ENCODE results near the gene CHST8. TPM values are rescaled to one million over a fixed set of nuclear protein-coding genes. Genes with fewer than 3 reads are reported as not detected.
A peak's percentile ranks its signal among the peaks of the same experiment; 100 is the strongest.

CHST8 gene
- polyA plus RNA-seq, 1 of the 3 experiments (the other 2 are of a cell fraction) = 0.05 TPM

DNA sequence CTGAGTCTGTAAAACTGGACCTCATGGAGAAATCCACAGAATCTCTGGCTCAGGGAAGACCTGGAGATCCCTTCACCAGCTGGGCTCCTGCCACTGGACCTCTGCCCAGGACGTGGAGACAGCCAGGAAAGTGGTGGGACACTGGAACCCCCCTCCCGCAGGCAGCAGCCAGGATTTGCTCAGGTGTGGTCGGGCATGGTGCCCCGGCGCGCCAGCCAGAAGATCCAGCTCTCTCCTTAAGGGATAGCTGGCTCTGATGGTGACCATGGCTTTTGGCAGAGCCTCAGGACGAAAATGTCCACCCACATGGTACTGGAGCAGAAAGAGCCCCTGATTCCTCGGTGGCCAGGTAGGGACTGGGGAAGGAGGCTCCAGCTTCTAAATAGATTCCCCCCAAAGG, 148.4 kb downstream of the CHST8 start:
- Histone ChIP-seq H3K36me3 (replicated peaks in 1 of 2; ENCODE audit: control insufficient read depth in 1 of 2, insufficient read depth in 2 of 2, low read length in 1 of 2) (no peaks in the 10 kb centered on the region), H3K79me2 (ENCODE audit: insufficient read depth) (no peaks in the 10 kb centered on the region), H4K20me1 (ENCODE audit: insufficient read depth) (no peaks in the 10 kb centered on the region), H3K9ac (no peak overlapping the region), H3K4me1 (ENCODE audit: control insufficient read depth in 1 of 2, insufficient read depth in 2 of 2, low read depth in 1 of 2, low read length in 1 of 2) (peaks cover 0 to 36% of the 10 kb centered on the region in 2 experiments; a peak in 1 of 4 replicates), H3K9me3 (no peaks in the 10 kb centered on the region), H3K27ac (ENCODE audit: low read depth in 2 of 2, low read length in 1 of 2) (no peak overlapping the region), H3K27me3 (ENCODE audit: insufficient read depth) (no peaks in the 10 kb centered on the region), H3K9me2 (no peaks in the 10 kb centered on the region), H3K4me3 (ENCODE audit: low read depth in 2 of 2, low read length in 1 of 2) (no peak overlapping the region), H2AFZ (ENCODE audit: low read depth) (no peak overlapping the region), H3K4me2 (no peak overlapping the region), H3F3A (replicated peaks; ENCODE audit: insufficient read depth) (no peaks in the 10 kb centered on the region)
- POLR2A ChIA-PET = interaction anchor here (1.2 kb wide), 1 partner anchor 356 kb away, joined by 3 read pairs; no protein-coding TSS in a partner anchor
- CTCF ChIA-PET = interaction anchor here (0.8 to 11.0 kb wide), 29 partner anchors 8 to 534 kb away, joined by 3 to 155 read pairs (median 8); partner anchors contain the start of gene PEPD
- TF ChIP-seq ELF1 (IDR thresholded peaks at IDR 0.05) (no peak), NRF1 (IDR thresholded peaks at IDR 0.05; ENCODE audit: low read depth, low read length) (no peak)
- WGBS (ENCODE audit: low lambda C conversion rate) = 21% methylated on average over 3 of the region's 8 CpGs
- no peak for DNase-seq

DNA sequence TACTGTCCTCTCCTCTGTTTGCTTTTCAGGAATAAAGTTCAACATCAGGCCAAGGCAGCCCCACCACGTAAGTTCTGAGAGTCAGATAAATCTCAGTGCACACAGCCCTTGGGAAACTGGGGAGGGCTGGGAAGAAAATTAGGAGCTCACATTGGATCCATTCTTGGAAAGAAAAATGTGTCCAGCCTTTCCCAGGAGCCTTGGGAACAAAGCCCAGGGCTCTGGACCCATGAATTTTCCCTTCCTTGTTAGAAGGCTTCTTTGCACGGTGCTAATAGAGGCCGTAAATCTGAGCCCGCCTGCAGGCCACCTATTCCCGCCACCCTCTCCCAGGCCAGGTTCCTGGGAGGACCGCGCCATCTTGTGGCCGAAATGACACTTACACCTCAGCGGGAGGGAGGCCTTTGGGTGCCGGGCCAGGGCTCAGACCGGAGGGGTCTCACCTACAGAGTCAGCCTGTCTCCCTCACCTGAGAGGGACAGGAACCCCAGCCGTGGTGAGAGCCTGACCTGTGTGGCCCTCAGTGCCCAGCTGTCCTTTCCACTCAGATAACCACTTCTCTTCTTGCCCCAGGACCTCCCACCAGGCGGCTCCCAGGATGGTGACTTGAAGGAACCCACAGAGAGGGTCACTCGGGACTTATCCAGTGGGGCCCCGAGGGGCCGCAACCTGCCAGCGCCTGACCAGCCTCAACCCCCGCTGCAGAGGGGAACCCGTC, 149.8 kb downstream of the CHST8 start:
- peak; percentile 92 for DNase-seq
- Histone ChIP-seq H4K20me1 (ENCODE audit: insufficient read depth) (no peaks in the 10 kb centered on the region), H3K4me2 (no peak overlapping the region), H3K79me2 (ENCODE audit: insufficient read depth) (no peaks in the 10 kb centered on the region), H3F3A (replicated peaks; ENCODE audit: insufficient read depth) (no peaks in the 10 kb centered on the region), H3K27ac (ENCODE audit: low read depth in 2 of 2, low read length in 1 of 2) (no peak overlapping the region), H3K36me3 (replicated peaks in 1 of 2; ENCODE audit: control insufficient read depth in 1 of 2, insufficient read depth in 2 of 2, low read length in 1 of 2) (no peaks in the 10 kb centered on the region), H3K4me3 (ENCODE audit: low read depth in 2 of 2, low read length in 1 of 2) (no peak overlapping the region; a peak in 1 of 4 replicates), H3K9me3 (no peaks in the 10 kb centered on the region), H3K4me1 (ENCODE audit: control insufficient read depth in 1 of 2, insufficient read depth in 2 of 2, low read depth in 1 of 2, low read length in 1 of 2) (peaks cover 0 to 32% of the 10 kb centered on the region in 2 experiments; a peak in 1 of 4 replicates), H2AFZ (ENCODE audit: low read depth) (no peak overlapping the region), H3K27me3 (ENCODE audit: insufficient read depth) (no peaks in the 10 kb centered on the region), H3K9ac (no peak overlapping the region), H3K9me2 (no peaks in the 10 kb centered on the region)
- TF ChIP-seq, protein P1, sequence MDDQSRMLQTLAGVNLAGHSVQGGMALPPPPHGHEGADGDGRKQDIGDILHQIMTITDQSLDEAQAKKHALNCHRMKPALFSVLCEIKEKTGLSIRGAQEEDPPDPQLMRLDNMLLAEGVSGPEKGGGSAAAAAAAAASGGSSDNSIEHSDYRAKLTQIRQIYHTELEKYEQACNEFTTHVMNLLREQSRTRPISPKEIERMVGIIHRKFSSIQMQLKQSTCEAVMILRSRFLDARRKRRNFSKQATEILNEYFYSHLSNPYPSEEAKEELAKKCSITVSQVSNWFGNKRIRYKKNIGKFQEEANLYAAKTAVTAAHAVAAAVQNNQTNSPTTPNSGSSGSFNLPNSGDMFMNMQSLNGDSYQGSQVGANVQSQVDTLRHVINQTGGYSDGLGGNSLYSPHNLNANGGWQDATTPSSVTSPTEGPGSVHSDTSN (IDR thresholded peaks at IDR 0.05) = no peak
- TF ChIP-seq SMC3 (IDR thresholded peaks at IDR 0.05; ENCODE audit: low read depth, low read length) (peak; percentile 93), TAF1 (IDR thresholded peaks at IDR 0.05; ENCODE audit: borderline replicate concordance, low read depth, low read length) (no peak), RFX5 (IDR thresholded peaks at IDR 0.05; ENCODE audit: low read length) (no peak), RAD21 (IDR thresholded peaks at IDR 0.05; ENCODE audit: low read length) (peak; percentile 98), CHD2 (IDR thresholded peaks at IDR 0.05; ENCODE audit: low read length, partially characterized antibody) (peak; percentile 35), FOSL2 (IDR thresholded peaks at IDR 0.05; ENCODE audit: borderline replicate concordance, low read depth) (no peak), GATA2 (CRISPR knock-in tag; IDR thresholded peaks at IDR 0.05) (no peak)
- TF ChIP-seq, protein P2, sequence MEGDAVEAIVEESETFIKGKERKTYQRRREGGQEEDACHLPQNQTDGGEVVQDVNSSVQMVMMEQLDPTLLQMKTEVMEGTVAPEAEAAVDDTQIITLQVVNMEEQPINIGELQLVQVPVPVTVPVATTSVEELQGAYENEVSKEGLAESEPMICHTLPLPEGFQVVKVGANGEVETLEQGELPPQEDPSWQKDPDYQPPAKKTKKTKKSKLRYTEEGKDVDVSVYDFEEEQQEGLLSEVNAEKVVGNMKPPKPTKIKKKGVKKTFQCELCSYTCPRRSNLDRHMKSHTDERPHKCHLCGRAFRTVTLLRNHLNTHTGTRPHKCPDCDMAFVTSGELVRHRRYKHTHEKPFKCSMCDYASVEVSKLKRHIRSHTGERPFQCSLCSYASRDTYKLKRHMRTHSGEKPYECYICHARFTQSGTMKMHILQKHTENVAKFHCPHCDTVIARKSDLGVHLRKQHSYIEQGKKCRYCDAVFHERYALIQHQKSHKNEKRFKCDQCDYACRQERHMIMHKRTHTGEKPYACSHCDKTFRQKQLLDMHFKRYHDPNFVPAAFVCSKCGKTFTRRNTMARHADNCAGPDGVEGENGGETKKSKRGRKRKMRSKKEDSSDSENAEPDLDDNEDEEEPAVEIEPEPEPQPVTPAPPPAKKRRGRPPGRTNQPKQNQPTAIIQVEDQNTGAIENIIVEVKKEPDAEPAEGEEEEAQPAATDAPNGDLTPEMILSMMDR (IDR thresholded peaks at IDR 0.05) = peak; percentile 79
- 26% methylated on average over 13 of the region's 19 CpGs for WGBS (ENCODE audit: low lambda C conversion rate)
- POLR2A ChIA-PET = no interaction called here
- CTCF ChIA-PET = interaction anchor here (0.6 to 11.0 kb wide), 73 partner anchors 9 to 535 kb away, joined by 3 to 155 read pairs (median 4); no protein-coding TSS in a partner anchor

All from SK-N-SH (cell line).